ENCODE measurements around the gene VDAC1. TPM values are rescaled to one million over a fixed set of nuclear protein-coding genes. Genes with fewer than 3 reads are reported as not detected.

Gene VDAC1
- total RNA-seq, 4 donors from 2014 or later = 113 to 125 (median 118) TPM

- WGBS = 83% methylated on average over 3 of the region's 5 CpGs
- TF ChIP-seq POLR2AphosphoS5 (IDR thresholded peaks at IDR 0.05) = no peak
- no peak for TF ChIP-seq CTCF (IDR thresholded peaks at IDR 0.05)
- TF ChIP-seq POLR2A (IDR thresholded peaks at IDR 0.05; ENCODE audit: low read depth) = no peak
- Histone ChIP-seq H3K4me1 (peaks cover 0 to 5% (median 0%) of the 10 kb centered on the region in 4 donors), H3K36me3 (no peaks in the 10 kb centered on the region), H3K4me3 (no peak overlapping the region), H3K27me3 (no peaks in the 10 kb centered on the region), H3K9me3 (no peaks in the 10 kb centered on the region), H3K27ac (replicated peaks in 1 of 4) (no peak overlapping the region)
- intact Hi-C loops (cut with DNase I) = no loop called here
- DNase-seq (ENCODE audit: extremely low spot score) = no peak
Observed at GRCh38 chr5:133934822-133935666, 69.7 kb downstream of the VDAC1 start.

- TF ChIP-seq POLR2A (IDR thresholded peaks at IDR 0.05; ENCODE audit: low read depth) (no peak), POLR2AphosphoS5 (IDR thresholded peaks at IDR 0.05) (no peak), EP300 (IDR thresholded peaks at IDR 0.05) (no peak), CTCF (IDR thresholded peaks at IDR 0.05) (no peak)
- Histone ChIP-seq H3K4me3 (no peak overlapping the region), H3K27me3 (no peaks in the 10 kb centered on the region), H3K9me3 (no peaks in the 10 kb centered on the region), H3K4me1 (peaks cover 0 to 5% (median 0%) of the 10 kb centered on the region in 4 donors), H3K27ac (replicated peaks in 1 of 4) (no peak overlapping the region), H3K36me3 (no peaks in the 10 kb centered on the region)
- 85% methylated on average over 5 of the region's 5 CpGs for WGBS
- intact Hi-C loops (cut with DNase I) = no loop called here
- no peak for DNase-seq (ENCODE audit: extremely low spot score)
Observed at GRCh38 chr5:133934311-133934710, 70.5 kb downstream of the VDAC1 start.

GRCh38 chr5:133933670-133934295, 71.0 kb downstream of the VDAC1 start:
- Histone ChIP-seq H3K9me3 (no peaks in the 10 kb centered on the region), H3K4me1 (peaks cover 0 to 5% (median 0%) of the 10 kb centered on the region in 4 donors), H3K36me3 (no peaks in the 10 kb centered on the region), H3K27ac (replicated peaks in 1 of 4) (no peak overlapping the region), H3K4me3 (no peak overlapping the region), H3K27me3 (no peaks in the 10 kb centered on the region)
- TF ChIP-seq CTCF (IDR thresholded peaks at IDR 0.05) (no peak), POLR2AphosphoS5 (IDR thresholded peaks at IDR 0.05) (no peak), POLR2A (IDR thresholded peaks at IDR 0.05; ENCODE audit: low read depth) (no peak), EP300 (IDR thresholded peaks at IDR 0.05) (no peak)
- 91% methylated on average over 7 of the region's 12 CpGs for WGBS
- intact Hi-C loops (cut with DNase I) = no loop called here
- no peak for DNase-seq (ENCODE audit: extremely low spot score)

- Histone ChIP-seq H3K4me3 (no peak overlapping the region), H3K4me1 (peaks cover 0 to 5% (median 0%) of the 10 kb centered on the region in 4 donors), H3K27ac (replicated peaks in 1 of 4) (no peak overlapping the region), H3K36me3 (no peaks in the 10 kb centered on the region), H3K27me3 (no peaks in the 10 kb centered on the region), H3K9me3 (no peaks in the 10 kb centered on the region)
- no peak for DNase-seq (ENCODE audit: extremely low spot score)
- TF ChIP-seq CTCF (IDR thresholded peaks at IDR 0.05) (no peak), EP300 (IDR thresholded peaks at IDR 0.05) (no peak), POLR2AphosphoS5 (IDR thresholded peaks at IDR 0.05) (no peak), POLR2A (IDR thresholded peaks at IDR 0.05; ENCODE audit: low read depth) (no peak)
- WGBS = 79% methylated on average over 3 of the region's 3 CpGs
- intact Hi-C loops (cut with DNase I) = no loop called here
Observed at GRCh38 chr5:133933169-133933509, 71.6 kb downstream of the VDAC1 start.
